ENCODE data around the gene ADORA1. TPM values are rescaled to one million over a fixed set of nuclear protein-coding genes. Genes with fewer than 3 reads are reported as not detected.

ADORA1 gene
- polyA plus RNA-seq, 1 donor from 2014 or later, result not detected

DNA sequence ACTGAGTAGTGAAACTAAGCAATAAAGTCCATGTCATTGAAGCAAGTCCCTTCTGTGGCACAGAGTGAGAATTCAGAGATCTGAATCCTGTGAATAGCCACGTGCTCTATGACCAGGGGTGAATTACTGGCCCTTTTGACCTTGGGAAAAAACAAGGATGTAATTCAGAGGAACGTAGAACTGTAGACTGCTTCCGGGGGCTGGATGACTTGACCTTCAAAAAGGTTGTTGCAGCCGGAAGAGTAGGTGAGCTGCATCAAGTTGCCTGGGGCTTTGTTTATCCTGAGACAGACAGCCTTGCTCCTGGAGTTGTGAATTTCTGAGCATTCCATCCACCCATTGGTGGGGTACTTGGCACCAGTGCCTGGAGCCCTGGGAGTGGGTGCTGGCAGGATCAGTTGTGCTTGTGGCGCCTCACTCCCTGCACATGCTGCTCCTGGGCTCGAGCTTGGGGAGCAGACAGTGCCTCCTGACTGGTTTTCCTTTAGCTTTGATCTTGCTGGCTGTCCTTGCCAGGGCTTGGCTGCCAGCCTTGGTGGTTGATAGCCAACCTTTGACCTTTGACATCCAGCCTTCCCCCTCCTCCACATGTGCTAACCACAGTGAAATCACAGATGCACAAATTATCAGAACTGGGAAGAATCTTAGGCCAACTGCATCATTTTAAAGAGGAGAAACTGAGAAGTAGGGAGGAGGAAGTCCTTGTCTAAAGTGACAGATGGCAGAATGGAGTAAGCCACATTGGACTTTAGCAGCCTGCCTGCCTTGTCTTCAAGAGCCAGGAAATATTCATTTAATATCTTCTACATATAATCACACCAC is 25.5 kb upstream of the ADORA1 start:
- no peak overlapping the region for H3K27ac Mint-ChIP-seq
- peaks cover 19% of the 10 kb centered on the region for H3K27me3 Mint-ChIP-seq
- no peaks in the 10 kb centered on the region for H3K4me1 Mint-ChIP-seq
- H3K4me3 Mint-ChIP-seq, result no peak overlapping the region
- peaks cover 4 to 6% (median 4%) of the 10 kb centered on the region in 3 donors for H3K9me3 Mint-ChIP-seq
- no peaks in the 10 kb centered on the region for H3K36me3 Mint-ChIP-seq

DNA sequence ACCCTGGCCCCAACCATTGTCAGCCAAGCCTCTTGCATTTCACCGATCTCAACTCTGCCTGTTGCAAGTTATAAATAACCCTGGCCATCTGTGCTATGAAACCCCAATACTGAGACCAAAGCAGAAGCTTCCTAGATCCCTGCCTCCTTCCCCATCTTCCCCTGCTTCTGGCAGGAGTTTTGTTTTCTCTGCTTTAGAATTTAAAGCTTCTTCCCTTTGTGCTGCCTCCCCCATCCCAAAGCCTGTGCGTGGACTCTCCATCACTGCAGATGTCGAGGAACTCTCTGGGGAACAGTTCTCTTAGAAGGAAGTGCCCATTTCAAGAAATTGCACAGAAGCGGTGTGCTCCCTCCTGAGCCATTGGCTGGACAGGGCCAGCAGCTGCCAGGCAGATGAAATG is 24.3 kb upstream of the ADORA1 start:
- H3K27me3 Mint-ChIP-seq, result peaks cover 28% of the 10 kb centered on the region
- no peaks in the 10 kb centered on the region for H3K4me1 Mint-ChIP-seq
- no peak overlapping the region for H3K27ac Mint-ChIP-seq
- peaks cover 0 to 4% (median 3%) of the 10 kb centered on the region in 3 donors for H3K9me3 Mint-ChIP-seq
- H3K4me3 Mint-ChIP-seq, result no peak overlapping the region
- H3K36me3 Mint-ChIP-seq, result no peaks in the 10 kb centered on the region

- Mint-ChIP-seq H3K4me3 (no peak overlapping the region), H3K4me1 (no peaks in the 10 kb centered on the region), H3K9me3 (peaks cover 0 to 4% (median 3%) of the 10 kb centered on the region in 3 donors), H3K27ac (no peak overlapping the region), H3K36me3 (no peaks in the 10 kb centered on the region), H3K27me3 (peaks cover 32% of the 10 kb centered on the region)
Observed at GRCh38 chr1:203103829-203104495, 23.6 kb upstream of the ADORA1 start.

DNA sequence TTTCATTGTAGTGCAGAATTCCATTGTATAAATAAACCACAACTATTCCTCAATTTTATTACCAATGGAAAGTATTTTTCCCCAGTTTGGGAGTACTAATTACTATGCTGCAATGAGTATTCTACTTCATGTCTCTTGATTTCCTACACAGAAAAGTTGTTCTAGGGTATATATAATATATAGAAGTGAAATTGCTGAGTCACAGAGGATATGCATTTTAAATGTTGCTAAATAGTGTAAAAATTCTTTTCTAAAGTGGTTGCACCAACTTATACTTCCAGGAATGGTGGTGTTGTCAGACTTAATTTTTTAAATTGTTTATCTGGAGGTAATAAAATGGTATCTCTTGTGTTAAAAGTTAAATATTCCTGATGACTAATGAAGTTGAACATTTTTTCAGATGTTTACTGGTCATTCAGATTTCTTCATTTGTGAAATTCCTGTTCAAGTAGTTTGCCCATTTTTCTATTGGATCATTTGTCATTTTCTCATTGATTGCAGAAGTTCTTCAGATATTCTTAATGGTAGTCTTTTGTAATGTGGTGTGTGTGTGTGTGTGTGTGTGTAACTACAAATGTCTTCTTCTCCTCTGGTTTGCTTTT is 22.6 kb upstream of the ADORA1 start:
- H3K4me1 Mint-ChIP-seq, result no peaks in the 10 kb centered on the region
- H3K27ac Mint-ChIP-seq, result no peak overlapping the region
- H3K36me3 Mint-ChIP-seq, result no peaks in the 10 kb centered on the region
- H3K27me3 Mint-ChIP-seq, result peaks cover 34% of the 10 kb centered on the region
- H3K9me3 Mint-ChIP-seq, result peaks cover 0 to 4% (median 3%) of the 10 kb centered on the region in 3 donors
- H3K4me3 Mint-ChIP-seq, result no peak overlapping the region

DNA sequence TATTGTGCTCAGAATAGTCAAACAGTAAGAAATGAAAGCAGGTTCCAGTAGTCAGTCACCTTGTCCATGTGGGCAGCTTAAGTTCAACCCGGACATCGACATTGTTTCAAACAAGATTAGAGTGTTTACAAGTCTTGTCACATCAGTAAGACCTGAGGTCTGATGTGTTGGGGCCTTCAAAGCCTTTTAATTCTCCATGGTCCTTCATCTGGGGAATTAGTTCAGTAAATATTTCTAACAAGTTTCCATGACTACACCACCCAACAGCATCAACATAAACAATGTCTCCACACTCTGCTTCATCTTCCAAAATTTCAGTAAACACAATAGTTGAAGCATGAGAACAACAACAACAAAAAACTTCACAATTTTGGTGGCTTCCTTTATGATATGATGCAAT is 15.1 kb upstream of the ADORA1 start:
- Mint-ChIP-seq H3K4me3 (no peak overlapping the region), H3K36me3 (no peaks in the 10 kb centered on the region), H3K4me1 (peaks cover 0 to 2% (median 0%) of the 10 kb centered on the region in 3 donors), H3K9me3 (no peaks in the 10 kb centered on the region), H3K27ac (no peak overlapping the region), H3K27me3 (peaks cover 24% of the 10 kb centered on the region)

DNA sequence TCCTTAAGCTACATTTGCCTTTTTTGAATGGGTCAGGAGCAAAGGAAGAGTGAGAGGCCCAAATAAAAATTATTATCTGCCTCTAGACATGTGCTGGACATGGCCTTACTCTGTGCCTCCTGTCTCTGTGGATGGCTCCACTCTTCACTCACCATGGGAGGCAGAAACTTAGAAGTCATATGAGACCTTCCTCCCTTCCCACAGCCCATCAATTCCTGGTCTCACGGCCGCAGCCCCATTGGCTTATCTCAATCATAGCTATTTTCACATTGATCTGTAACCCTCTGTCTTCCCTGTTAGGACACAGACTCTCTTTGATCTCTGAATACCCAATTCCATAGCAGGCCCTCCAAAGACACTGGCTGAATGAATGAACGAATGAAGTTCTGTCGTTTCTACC is 14.2 kb upstream of the ADORA1 start:
- Mint-ChIP-seq H3K27ac (no peak overlapping the region), H3K27me3 (peaks cover 22% of the 10 kb centered on the region), H3K4me3 (no peak overlapping the region), H3K9me3 (no peaks in the 10 kb centered on the region), H3K4me1 (peaks cover 0 to 2% (median 0%) of the 10 kb centered on the region in 3 donors), H3K36me3 (no peaks in the 10 kb centered on the region)

GRCh38 chr1:203114202-203114601 is 13.3 kb upstream of the ADORA1 start:
- peaks cover 0 to 2% (median 0%) of the 10 kb centered on the region in 3 donors for H3K4me1 Mint-ChIP-seq
- H3K36me3 Mint-ChIP-seq, result no peaks in the 10 kb centered on the region
- peaks cover 22% of the 10 kb centered on the region for H3K27me3 Mint-ChIP-seq
- peaks cover 0 to 1% (median 0%) of the 10 kb centered on the region in 3 donors for H3K9me3 Mint-ChIP-seq
- H3K27ac Mint-ChIP-seq, result no peak overlapping the region
- H3K4me3 Mint-ChIP-seq, result no peak overlapping the region

- Mint-ChIP-seq H3K4me3 (no peak overlapping the region), H3K27me3 (peaks cover 33% of the 10 kb centered on the region), H3K36me3 (no peaks in the 10 kb centered on the region), H3K9me3 (peaks cover 0 to 5% (median 0%) of the 10 kb centered on the region in 3 donors), H3K27ac (no peak overlapping the region), H3K4me1 (peaks cover 0 to 2% (median 0%) of the 10 kb centered on the region in 3 donors)
Observed at GRCh38 chr1:203116091-203116820, 11.3 kb upstream of the ADORA1 start.

GRCh38 chr1:203117611-203118575 is 9.6 kb upstream of the ADORA1 start:
- H3K27me3 Mint-ChIP-seq, result peaks cover 42% of the 10 kb centered on the region
- peaks cover 0 to 5% (median 0%) of the 10 kb centered on the region in 3 donors for H3K9me3 Mint-ChIP-seq
- no peak overlapping the region for H3K27ac Mint-ChIP-seq
- H3K4me3 Mint-ChIP-seq, result no peak overlapping the region
- H3K4me1 Mint-ChIP-seq, result no peaks in the 10 kb centered on the region
- no peaks in the 10 kb centered on the region for H3K36me3 Mint-ChIP-seq

DNA sequence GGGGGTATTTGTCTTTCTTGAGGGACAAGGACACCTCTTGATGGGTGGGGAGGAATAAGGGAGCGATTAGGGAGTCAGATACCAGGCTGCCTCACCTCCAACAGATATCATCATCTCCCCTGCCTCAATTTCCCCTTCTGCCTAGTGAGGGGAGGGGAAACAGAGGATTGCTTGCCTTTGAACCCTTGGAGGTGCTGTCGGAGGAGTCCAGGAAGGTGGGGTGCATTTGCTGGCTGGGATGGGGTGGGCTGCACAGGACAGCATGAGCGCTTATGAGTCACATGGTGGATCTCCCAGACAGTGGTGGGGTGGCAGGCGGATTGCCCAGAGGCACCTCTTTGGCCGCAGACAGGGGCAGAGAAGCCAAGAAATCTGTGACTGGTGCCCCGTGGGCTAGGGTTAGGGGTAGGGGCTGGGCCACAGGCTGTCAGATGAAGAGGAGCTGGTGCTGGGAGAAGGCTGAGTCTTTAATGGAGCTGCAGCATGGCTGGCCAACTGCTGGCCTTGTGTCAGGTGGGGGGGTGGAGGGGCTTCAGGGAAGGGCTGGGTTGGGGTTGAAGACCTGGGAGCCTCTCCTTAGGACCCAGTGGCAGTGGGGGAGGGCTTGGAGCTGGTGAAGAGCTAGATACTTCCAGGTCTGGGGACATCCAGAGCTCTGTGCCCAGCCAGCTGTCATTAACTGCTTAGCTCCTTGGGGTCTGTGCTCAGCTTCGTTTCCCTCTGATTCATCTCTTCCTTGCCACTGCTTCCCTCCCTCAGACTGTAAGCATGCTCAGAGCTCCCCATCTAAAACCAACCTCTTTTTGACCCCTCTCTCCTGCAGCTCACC is 7.0 kb upstream of the ADORA1 start:
- Mint-ChIP-seq H3K27me3 (peaks cover 54% of the 10 kb centered on the region), H3K9me3 (peaks cover 0 to 5% (median 0%) of the 10 kb centered on the region in 3 donors), H3K4me1 (no peaks in the 10 kb centered on the region), H3K27ac (no peak overlapping the region), H3K36me3 (no peaks in the 10 kb centered on the region), H3K4me3 (no peak overlapping the region)

- no peak overlapping the region for H3K27ac Mint-ChIP-seq
- no peaks in the 10 kb centered on the region for H3K36me3 Mint-ChIP-seq
- no peak overlapping the region for H3K4me3 Mint-ChIP-seq
Observed at GRCh38 chr1:203121186-203122015, 6.1 kb upstream of the ADORA1 start.

DNA sequence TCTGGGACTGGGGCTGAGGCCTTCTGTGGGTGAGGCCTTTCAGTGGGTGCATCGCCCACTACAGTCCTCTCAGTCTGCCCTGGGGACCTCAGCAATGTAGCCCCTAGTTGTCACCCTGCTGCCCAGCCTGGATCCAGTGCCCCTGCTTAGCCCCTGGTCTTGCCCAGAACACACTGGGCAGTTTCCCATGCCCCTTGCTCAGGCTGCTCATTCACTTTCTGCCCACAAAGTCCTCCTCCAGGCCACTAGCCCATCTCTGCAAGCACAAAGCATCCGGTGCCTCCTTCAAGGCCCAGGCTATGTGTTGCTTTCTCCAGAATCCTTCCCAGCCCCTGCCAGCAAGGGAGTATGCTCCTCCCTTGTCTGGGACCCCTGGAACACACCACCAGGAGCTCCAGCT is 5.4 kb upstream of the ADORA1 start:
- H3K9me3 Mint-ChIP-seq, result peaks cover 0 to 5% (median 0%) of the 10 kb centered on the region in 3 donors
- H3K36me3 Mint-ChIP-seq, result no peaks in the 10 kb centered on the region
- no peak overlapping the region for H3K27ac Mint-ChIP-seq
- peaks cover 0 to 3% (median 3%) of the 10 kb centered on the region in 3 donors for H3K4me1 Mint-ChIP-seq
- H3K27me3 Mint-ChIP-seq, result peaks cover 60% of the 10 kb centered on the region
- no peak overlapping the region for H3K4me3 Mint-ChIP-seq

More at GRCh38 chr1:203121186-203122015, 6.1 kb upstream of the ADORA1 start:
- Mint-ChIP-seq H3K27me3 (peaks cover 58% of the 10 kb centered on the region), H3K9me3 (peaks cover 0 to 5% (median 0%) of the 10 kb centered on the region in 3 donors), H3K4me1 (peaks cover 0 to 2% (median 0%) of the 10 kb centered on the region in 3 donors)

All from IgD-negative memory B cell (primary cell).